ENCODE data around the gene PPP1R1B.

- TF ChIP-seq CTCF (IDR thresholded peaks at IDR 0.05) (no peak), POLR2A (IDR thresholded peaks at IDR 0.05) (no peak)
Observed at GRCh38 chr17:39677072-39677471, 50.3 kb downstream of the PPP1R1B start.
